Adipose tissue (tissue), 3 donors: ENCODE results near the gene ADGRV1. TPM values are rescaled to one million over a fixed set of nuclear protein-coding genes. Genes with fewer than 3 reads are reported as not detected.

Source experiments
- H3K27ac ChIP-seq: one replicate; pipeline ENCODE4 v1.5.1; 2013; ENCODE audit warnings: low read depth, low read length
- WGBS, 3 donors: extraction: QIAGEN DNeasy Blood & Tissue Kit; methylation state at CpG; one replicate each; pipeline ENCODE4 v1.1.7; 2013; 5-methylcytosine and 5-hydroxymethylcytosine counted together
- polyA plus RNA-seq, 3 donors: library from polyadenylated mRNA; stranded (reverse); fragments of 200-250 nt; gene quantifications; one replicate each; pipeline ENCODE4 v1.2.3, GENCODE V29; 2013
- donor health status: healthy with polysubstance abuse.
- donor health status: Bipolar disorder and iron deficiency.
- donor health status: healthy.

ADGRV1 gene, protein sequence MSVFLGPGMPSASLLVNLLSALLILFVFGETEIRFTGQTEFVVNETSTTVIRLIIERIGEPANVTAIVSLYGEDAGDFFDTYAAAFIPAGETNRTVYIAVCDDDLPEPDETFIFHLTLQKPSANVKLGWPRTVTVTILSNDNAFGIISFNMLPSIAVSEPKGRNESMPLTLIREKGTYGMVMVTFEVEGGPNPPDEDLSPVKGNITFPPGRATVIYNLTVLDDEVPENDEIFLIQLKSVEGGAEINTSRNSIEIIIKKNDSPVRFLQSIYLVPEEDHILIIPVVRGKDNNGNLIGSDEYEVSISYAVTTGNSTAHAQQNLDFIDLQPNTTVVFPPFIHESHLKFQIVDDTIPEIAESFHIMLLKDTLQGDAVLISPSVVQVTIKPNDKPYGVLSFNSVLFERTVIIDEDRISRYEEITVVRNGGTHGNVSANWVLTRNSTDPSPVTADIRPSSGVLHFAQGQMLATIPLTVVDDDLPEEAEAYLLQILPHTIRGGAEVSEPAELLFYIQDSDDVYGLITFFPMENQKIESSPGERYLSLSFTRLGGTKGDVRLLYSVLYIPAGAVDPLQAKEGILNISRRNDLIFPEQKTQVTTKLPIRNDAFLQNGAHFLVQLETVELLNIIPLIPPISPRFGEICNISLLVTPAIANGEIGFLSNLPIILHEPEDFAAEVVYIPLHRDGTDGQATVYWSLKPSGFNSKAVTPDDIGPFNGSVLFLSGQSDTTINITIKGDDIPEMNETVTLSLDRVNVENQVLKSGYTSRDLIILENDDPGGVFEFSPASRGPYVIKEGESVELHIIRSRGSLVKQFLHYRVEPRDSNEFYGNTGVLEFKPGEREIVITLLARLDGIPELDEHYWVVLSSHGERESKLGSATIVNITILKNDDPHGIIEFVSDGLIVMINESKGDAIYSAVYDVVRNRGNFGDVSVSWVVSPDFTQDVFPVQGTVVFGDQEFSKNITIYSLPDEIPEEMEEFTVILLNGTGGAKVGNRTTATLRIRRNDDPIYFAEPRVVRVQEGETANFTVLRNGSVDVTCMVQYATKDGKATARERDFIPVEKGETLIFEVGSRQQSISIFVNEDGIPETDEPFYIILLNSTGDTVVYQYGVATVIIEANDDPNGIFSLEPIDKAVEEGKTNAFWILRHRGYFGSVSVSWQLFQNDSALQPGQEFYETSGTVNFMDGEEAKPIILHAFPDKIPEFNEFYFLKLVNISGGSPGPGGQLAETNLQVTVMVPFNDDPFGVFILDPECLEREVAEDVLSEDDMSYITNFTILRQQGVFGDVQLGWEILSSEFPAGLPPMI (N-terminal part only)
- 1 to 10 TPM in 1 of 3 donors, under 1 TPM in 2; 0.33 to 1.6 (median 0.34) TPM for polyA plus RNA-seq

DNA sequence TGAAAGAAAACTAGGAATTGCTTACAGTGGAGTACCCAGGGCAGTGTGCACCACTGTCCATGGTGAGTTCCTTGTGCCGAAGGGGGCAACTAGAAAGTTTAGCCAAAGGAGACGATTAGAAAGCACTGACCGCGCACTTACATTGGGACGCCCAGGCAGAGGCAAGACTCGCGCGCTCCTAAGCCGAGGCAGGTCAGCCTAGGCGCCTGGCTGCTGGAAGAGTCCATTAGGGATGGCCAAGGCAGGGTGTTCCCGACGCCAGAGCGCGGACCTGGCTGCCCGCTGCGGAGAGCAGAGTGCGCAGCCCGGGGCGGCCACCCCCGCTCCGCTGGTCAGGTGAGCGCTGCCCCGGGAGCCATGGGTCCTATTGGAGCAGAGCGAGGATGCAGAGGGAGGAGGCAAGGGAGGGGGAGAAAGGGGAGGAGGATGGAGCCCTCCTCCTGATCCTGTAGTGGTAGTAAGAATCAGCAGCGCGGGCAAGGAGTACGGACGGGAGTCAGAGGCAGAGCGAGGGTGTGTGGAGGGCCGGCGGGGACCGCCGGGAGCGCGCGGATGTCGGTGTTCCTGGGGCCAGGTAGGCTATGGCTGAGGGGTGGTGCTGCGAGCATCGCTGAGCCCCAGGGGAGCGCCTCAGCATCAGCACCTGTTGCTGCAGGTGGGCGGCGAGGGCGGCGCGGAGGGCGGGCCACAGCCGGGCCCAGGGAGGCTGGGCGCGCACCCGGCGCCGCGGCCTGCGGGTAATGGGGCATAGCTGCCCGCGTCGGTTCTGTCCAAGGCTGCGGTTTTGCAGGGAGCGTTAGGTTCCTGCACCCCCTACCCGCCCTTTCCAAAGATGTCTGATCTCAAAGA is at the start of gene ADGRV1:
ADGRV1 (plus strand) TSS at position 454 of the 849 bp plus-strand sequence; CDS start at position 553, 99 bp downstream.
- 1 to 2% (median 2%) methylated on average over 59 to 60 of the region's 60 CpGs for WGBS, 3 donors
- no peak within 1 kb of the TSS for H3K27ac ChIP-seq

DNA sequence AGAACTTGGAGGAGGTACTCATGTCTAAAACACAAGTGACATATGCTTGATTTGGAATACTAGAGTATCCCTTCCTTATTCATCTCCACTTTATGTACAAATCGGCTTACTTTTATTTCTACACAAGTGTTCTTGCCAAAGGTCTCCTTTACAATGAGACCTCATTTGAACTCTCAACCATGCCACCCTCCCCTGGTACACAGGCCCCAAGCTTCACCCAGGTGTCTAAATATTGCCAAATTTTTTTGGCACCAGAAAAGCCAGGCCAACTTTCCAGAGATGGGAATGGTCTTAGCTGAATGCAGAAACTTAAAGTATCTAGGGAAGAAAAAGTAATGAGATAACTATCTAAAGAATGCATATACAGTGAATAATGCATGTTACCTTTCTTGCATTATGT is 48.2 kb upstream of the ADGRV1 start:
- no peak overlapping the region for H3K27ac ChIP-seq
- 97 to 100% (median 99%) methylated on average over 1 of the region's 1 CpG for WGBS, 3 donors

DNA sequence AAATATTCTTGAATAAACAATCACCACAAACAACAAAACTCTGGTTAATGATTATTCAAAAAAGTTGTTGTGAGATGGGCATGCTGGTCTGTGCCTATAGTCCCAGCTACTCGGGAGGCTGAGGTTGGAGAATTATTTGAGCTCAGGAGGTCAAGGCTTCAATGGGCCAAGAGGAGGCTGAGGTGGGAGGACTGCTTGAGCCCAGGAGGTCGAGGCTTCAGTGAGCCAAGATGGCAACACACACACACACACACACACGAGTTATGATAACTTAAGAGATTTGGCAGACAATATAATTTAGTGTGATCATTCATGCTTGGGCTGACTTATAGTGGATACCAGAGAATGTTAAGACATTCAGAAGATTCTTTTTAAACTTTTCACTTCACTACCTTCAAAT is 44.1 kb upstream of the ADGRV1 start:
- no peak overlapping the region for H3K27ac ChIP-seq
- WGBS, 3 donors: 48 to 88% (median 86%) methylated on average over 3 of the region's 3 CpGs

DNA sequence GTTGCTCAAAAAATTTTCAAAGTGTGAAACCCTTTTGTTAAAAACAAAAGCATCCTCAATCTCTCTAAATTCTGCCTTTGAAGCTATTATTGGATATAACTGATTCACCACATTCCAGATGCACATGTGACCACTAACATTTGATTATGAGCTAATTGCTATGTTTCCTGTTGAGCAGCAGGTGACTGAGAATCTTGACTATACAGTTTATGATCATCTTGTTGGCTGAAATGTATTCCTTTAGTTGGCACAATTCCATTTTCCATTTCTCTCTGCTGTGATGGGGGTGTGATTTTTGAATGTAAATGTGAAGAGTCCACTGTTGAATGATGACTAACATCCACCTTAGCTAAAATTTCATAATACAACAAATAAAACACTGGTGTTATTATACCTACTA is 39.9 kb upstream of the ADGRV1 start:
- no peak overlapping the region for H3K27ac ChIP-seq

DNA sequence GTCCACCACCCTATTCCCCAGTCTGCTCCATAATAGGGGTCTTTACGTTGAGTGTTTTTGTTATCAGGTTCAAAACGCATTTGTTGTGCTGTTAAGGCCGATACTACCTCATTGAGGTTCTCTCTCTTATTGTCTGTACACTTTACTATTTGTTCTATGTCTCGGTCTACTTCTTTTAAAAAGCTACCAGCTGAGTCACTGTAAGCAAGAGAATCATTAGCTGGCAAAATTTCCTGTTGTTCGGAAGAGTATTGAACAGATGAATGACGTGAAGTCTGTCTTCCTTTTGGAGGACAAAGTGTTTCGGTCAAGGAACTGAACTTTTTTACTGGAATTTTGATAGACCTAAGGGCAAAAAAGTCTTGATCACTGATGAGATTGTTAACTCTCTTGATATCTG is 39.5 kb upstream of the ADGRV1 start:
- no peak overlapping the region for H3K27ac ChIP-seq
- 91 to 96% (median 93%) methylated on average over 7 of the region's 7 CpGs for WGBS, 3 donors

DNA sequence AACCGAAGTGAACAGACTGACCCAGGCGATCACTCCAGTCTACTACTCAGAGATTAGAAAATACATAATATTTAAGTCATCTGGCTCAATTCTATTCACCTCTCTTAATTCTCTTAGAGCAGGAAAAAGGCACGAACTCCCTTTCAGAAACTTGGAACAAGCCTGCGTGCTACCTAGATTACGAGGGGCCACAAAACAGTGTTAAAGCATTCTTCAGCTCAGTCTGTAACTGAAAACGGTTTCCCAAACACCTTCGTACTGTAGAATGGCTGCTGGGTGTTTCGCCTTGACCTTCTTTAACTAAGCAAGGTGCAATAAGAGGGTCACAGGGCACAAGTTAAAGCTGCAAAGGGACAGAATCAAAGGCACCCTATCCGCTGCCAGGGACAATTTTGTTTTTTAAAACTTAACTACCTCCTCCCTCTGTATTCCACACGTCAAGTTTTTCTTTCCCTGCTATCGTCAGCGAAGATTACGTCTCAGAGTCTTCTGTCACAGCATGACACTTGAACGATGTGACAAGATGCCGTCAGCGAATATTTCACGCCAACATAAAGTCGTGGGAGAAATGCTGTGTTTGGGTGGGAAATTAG is 29.9 kb upstream of the ADGRV1 start:
- H3K27ac ChIP-seq: peak overlapping the region; percentile 49
- WGBS, 3 donors: 3 to 5% (median 5%) methylated on average over 18 of the region's 18 CpGs

DNA sequence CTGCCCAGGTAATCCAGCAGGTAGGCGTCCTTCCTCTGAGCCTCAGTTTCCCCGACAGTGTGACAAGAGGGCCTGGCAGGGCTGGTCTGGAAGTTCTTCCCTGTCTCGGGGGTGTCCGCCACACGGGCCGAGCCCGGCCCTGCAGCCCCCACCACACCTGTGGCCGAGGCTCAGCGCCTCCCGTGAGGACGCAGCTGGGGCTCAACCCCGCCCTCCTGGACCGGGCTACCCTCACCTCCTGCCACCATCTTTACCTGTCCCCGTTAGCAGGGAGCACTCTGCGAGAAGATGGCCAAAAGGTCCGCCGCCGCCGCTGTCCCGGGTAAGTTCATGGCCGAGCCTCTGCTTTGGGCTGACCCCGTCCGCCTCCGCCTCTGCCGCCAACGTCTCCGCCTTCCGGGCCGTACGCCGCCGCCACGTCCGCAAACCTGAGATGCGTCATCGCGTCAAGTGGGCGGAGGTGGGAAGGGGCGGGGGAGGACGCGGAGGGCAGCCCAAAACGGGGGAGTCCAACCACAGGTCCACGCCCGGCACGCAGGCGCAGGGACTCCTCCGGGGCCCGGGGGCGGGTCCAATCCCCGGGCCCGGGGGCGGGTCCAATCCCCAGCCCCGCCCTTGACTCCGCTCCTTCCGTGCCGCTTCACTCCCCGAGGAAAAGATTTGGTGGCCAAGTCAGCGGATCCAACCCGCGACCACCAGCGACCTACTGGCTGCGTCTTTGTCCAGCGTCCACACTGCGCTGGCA is 29.2 kb upstream of the ADGRV1 start, which contains the start of gene LYSMD3:
LYSMD3 (minus strand) TSS at position 391 of the 745 bp plus-strand sequence. CDS start 4,295 bp downstream, outside the sequence.
- H3K27ac ChIP-seq: peak within 1 kb of the TSS; percentile 49
- 1% methylated on average over 56 to 64 of the region's 64 CpGs for WGBS, 3 donors

DNA sequence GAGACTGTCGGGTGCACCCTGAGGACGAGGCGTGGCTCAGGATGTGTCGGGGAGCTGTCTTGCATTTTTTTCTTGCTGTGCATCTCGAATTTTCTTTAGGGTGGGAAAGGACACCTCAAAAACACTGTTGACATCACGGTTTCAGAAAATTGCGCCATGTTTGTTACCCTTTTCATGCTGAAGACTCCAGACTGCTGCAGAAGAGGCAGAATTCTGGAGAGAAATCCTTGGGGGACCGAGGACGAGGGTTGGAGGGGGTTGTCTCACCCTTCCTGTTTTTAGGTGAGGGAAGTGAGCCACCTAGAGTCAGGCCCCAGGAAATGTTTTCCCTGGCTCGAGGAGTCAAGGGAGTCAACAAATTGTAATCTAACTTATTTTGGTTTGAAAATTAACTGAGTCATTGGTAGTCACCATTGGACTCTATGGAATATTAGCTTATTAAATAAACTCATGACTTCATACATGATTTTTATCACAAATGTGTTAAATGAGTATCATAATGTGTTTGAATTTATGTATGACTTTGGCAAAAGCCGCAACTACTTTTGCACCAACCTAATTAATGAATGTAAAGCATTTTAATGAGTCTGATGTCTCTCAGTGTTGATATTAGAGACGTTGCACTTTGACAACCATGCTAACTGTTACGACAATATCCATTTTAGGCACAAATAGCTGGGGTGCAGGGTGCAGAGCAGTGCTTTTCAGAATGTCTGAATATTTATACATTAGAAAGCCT is 28.5 kb upstream of the ADGRV1 start:
- 2 to 9% (median 8%) methylated on average over 13 of the region's 13 CpGs for WGBS, 3 donors
- H3K27ac ChIP-seq: no peak overlapping the region

DNA sequence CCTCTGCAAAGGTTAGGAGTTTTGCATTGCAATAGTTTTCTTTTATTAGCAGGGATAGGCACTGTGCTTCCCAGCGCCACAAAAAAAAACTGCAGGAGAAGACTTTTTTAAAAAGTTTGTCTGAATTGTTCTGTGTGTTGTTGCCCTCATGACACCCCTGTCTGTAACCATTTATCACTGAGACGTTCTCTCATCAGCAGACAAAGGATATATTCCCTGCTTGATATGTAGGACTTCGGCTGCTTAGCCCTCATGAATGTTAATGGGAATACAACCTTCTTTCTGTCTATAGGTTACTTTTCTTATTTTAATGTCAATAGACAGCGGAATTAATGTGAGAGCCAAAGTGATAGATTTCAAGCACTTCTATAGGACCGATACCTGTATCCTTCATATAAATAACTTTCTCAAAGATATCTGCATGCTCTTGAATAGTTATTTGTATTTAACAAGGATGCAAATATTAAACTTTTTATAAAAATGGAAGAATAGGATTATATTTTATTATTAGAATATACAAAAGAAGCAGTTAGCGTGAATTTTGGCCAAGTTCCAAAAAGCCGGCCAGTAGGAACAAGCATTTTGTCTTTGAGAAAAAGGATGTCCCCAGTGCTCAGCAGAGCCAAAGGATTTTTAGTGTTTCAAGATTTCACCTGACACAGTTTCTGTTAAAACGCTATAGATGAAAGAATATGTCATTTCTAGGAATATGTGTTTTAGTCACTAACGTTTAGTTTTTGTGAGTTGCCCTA is 27.7 kb upstream of the ADGRV1 start:
- H3K27ac ChIP-seq: no peak overlapping the region
- 46 to 52% (median 50%) methylated on average over 9 of the region's 9 CpGs for WGBS, 3 donors

DNA sequence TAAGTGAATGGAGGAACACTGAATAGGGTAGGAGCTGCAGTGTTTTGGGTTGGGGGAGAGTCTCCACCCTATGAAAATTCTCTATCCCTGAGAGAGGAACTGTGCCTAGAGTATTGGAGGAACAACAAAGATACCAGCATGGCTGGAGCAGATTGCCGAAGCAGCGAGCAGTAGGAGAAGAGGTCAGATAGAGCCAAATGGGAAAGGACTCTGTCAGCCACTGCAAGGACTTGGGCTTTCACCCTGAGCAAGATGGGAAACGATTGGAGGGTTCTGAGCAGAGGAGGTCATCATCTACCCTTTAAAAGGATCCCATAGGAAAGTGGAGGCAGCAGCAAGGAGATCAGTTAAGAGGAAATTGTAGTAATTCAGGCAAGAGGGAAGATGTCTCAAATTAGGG is 24.8 kb upstream of the ADGRV1 start:
- H3K27ac ChIP-seq: no peak overlapping the region
- 65 to 71% (median 70%) methylated on average over 3 of the region's 3 CpGs for WGBS, 3 donors

DNA sequence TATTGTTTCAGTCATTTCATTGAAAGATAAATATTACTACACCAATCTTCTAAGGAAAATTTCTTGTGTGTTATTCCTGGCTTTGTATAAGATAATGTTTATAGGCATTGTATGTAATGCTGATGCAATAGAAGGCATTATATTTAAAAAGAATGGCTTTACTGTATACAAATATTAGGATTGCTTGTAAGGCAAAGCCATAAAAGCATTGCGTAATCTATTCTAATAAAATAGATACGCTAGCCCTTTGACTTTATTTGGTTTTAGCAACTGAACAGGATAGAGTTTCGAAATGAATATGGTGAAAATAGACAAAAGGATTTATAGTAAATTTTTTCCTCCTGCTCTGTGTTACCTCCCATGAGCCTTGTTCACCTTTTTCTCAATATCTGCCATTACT is 23.7 kb upstream of the ADGRV1 start:
- H3K27ac ChIP-seq: no peak overlapping the region
- WGBS, 3 donors: 75 to 89% (median 82%) methylated on average over 3 of the region's 3 CpGs

DNA sequence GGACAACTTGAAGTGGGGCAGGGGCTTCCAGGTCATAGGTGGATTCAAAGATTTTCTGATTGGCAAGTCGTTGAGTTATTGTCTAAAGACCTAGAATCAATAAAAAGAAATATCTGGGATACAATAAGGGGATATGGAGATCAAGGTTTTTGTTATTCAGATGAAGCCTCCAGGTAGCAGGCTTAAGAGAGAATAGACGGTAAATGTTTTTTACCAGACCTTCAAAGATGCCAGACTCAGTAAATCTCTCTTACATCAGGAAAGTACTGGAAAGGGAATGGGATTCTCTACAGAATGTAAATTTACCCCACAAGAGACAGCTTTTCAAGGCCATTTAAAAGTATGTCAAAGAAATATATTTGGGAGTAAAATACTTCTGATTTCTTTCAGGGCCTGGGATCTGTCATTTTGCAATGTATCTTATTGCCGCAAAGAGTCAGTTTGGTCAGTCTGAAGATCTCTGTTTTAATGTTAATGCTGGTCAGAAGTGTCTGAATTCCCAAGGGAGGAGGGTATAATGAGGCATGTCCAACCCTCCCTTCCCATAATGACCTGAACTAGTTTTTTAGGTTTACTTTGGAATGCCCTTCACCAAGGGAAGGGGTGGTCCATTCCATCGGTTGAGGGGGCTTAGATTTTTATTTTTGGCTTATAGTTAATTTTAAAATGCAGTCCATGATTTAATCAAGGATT is 15.6 kb upstream of the ADGRV1 start:
- H3K27ac ChIP-seq: no peak overlapping the region
- WGBS, 3 donors: 60 to 79% (median 70%) methylated on average over 4 of the region's 4 CpGs

DNA sequence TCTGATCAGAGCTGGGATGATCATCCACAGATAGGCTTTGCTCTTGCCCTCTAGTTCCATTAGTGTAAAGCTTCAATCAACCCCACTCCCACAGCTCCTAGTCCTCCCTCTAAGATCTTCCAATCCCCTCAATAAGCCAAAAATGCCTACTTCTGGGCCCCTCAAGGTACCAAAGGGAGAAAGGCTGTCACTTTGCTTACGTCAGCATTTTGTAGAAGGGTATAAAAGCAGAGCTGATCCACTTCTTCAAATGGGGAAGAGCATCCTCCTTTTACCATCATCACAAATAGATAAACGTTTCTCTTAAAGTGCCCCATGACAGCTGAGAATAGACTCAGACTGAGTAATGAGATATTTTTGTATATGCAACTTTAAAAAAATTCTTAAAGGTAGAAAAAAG is 13.1 kb upstream of the ADGRV1 start:
- WGBS, 3 donors: 69 to 78% (median 72%) methylated on average over 2 of the region's 2 CpGs
- no peak overlapping the region for H3K27ac ChIP-seq

DNA sequence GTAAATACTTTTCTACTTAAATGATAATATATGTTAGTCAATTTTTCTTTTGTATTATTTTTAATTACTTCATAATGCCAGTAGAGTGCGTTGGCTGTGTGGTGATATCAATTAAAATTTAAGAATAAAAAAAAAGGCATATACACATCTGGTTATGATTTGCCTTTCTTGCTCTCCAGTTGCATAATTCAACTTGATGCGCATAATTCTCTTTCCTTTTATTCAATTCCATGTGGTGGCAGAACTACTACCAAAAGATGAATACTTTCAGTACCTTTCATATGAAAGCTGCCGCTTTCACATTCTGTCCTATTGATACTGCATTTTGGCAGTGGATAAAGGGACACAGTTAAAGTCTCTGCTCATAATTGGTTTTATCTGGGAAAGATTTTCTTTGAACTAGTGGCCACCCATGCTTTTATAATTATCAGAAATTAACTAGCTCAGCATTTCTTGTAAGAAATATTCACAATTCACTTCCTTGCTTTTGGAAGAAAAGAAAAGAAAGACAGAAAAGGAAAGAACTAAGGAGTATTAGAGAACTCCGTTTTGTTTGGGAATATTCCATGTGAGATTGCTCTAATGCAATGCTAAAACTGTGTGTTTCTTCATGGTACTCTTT is 12.3 kb upstream of the ADGRV1 start:
- WGBS, 3 donors: 80 to 86% (median 82%) methylated on average over 4 of the region's 4 CpGs
- H3K27ac ChIP-seq: no peak overlapping the region
